Activated CD8-positive, alpha-beta memory T cell treated with anti-CD3 and anti-CD28 coated beads, Interleukin-2, amount 50 U/mL, for 24 hours (primary cell): ENCODE measurements around the gene FERMT2.
"Not testable (repeated sequence)": the region's sequence is repeated elsewhere in the genome, so short reads cannot be mapped to it uniquely, and the experiment has no call there.

Experiments used
- DNase-seq: peaks from one replicate; pipeline ENCODE4 v3.0.0-alpha.2; 2020; ENCODE audit errors: extremely low read depth

Gene FERMT2

GRCh38 chr14:52939427-52939826 lies 11.4 kb downstream of the FERMT2 start:
- DNase-seq, result no peak

- no peak for DNase-seq
Observed at GRCh38 chr14:52937869-52938268, 13.0 kb downstream of the FERMT2 start.

DNA sequence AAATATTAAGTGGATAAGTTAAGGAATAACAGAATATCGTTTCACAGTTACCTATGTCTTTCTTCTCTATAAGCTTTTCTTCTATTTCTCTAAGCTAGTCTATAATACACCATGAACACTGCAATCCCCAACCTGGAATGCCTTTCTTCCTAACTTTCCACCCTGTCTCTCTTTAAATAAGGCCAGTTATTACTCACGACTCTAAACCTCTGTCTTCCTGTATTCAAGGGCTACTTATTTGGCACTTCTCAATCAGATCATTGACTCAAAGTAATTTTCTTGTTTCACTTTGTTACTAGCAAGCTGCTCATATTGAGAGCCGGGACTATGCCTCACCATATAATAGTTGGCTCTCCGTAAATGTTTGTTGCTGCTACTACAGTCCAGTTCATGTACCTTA lies 13.5 kb downstream of the FERMT2 start:
- DNase-seq, result no peak

- DNase-seq, result no peak
Observed at GRCh38 chr14:52936437-52936836, 14.4 kb downstream of the FERMT2 start.

DNA sequence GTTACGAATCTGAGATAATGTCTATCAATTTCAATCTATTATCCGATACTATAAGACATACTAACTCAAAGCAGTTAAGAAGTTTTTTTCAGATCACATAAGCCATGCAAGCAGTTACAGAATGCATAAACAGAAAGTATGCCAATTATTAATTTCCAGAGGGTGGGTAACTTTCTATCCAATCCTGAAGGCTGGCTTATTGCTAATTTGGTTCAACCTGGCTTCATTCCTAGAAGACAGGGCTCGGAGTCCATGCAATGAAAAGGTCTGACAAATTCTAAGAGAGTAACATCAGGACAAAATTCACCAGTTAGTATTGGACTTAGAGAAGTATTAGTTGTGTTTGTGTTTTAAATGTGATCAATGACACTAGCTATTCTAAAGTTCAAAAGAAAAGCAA lies 15.0 kb downstream of the FERMT2 start:
- no peak for DNase-seq

- no peak for DNase-seq
Observed at GRCh38 chr14:52934762-52935161, 16.1 kb downstream of the FERMT2 start.

DNA sequence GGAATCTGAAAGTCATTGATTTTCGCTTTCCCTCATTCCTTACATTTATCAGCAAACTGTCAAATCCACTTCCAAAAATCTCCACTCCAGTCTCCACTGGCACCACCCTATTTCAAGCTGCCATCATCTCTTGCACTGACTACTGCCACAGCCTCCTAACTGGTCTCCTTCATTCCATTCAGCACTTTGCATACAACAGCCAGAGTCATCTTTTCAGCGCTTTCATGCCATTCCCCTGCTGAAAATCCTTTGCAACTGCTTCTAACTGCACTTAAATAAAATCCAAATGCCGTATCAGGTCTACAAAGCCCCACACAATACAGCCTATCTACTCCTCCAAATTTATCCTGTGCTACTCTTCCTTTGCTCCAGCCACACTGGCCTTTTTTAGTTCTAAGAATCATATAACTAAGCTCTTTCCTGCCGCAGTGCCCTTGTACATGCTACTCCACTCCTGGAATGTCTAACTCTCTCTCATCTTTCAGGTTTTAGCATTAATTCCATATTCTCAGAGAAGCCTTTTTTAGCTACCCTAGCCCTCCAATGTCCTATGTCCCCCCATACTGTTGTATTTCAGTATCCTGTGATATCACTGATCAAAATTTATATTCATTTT lies 21.6 kb downstream of the FERMT2 start:
- DNase-seq, result no peak

GRCh38 chr14:52926953-52927352 lies 23.9 kb downstream of the FERMT2 start:
- DNase-seq, result no peak

DNA sequence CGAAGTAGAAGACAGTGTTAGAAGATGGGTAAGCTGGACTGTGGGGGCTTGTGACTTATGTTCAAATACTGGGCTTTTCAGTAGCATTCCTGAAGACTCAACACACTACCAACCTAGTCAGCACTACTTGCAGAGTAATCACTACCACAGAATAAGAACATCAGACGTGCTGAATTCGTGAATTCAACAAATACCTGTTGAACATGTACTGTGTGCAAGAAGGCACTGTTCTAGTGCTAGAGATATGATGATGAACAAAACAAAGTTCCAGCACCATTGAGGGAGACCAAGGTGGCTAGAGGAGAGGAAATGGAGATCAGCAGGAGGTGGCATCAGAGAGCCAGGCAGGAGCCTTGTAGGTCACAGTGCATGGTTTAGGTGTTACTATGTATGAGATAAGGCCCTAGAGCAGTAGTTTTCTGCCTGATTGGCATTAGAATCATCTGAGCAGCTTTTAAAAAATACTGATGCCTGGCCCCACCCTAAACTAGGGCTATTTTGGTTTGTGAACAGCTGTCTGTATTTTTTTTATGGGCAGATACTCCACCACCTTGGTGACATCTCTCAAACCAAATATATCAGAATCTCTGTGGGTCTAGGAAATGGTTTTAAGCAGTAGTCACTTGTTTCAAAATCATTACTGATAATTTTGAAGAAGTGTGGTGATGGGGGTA lies 26.8 kb downstream of the FERMT2 start:
- no peak for DNase-seq

- no peak for DNase-seq
Observed at GRCh38 chr14:52922656-52923055, 28.2 kb downstream of the FERMT2 start.

DNA sequence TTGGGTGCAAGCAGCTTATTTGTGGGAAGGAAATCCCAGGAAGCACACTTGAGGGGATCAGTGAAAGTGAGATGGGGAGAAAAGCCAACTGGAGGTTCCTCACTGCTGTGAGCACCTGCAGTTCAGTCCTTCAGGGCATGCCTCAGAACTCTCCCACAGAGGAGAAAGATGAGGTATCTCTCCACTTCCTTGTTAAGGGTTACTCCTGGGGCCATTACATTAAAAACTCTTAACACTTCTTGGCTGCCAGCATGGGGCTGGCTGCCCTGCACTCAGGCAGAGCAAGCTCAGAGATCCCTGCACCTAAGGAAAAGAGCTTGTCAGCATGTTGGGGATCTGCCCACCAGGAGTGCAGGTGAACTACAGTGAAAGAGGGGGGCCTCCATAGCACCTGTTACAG lies 28.8 kb downstream of the FERMT2 start:
- no peak for DNase-seq

- DNase-seq, result not testable (repeated sequence)
Observed at GRCh38 chr14:52920411-52920810, 30.4 kb downstream of the FERMT2 start.

DNA sequence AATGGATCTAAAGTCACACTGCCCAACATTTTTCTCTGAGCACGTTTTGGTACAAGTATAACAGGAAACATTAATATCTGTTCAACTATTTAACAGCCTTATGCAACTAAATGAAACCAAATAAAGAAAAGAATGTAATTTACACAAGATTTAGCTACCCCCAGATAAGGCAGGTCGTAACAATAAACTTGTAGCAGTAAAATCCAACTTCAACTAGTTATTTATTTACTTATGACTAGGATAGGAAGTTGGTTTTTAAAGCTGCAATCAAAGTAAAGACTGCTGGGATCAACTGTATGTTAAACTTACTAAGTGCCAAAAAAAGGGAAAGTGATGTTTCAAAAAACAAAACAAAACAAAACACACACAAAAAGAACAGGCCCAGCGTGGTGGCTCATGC lies 30.9 kb downstream of the FERMT2 start:
- DNase-seq, result no peak

GRCh38 chr14:52918486-52918885 lies 32.4 kb downstream of the FERMT2 start:
- no peak for DNase-seq

GRCh38 chr14:52917735-52918134 lies 33.1 kb downstream of the FERMT2 start:
- no peak for DNase-seq

- no peak for DNase-seq
Observed at GRCh38 chr14:52914295-52914694, 36.6 kb downstream of the FERMT2 start.

DNA sequence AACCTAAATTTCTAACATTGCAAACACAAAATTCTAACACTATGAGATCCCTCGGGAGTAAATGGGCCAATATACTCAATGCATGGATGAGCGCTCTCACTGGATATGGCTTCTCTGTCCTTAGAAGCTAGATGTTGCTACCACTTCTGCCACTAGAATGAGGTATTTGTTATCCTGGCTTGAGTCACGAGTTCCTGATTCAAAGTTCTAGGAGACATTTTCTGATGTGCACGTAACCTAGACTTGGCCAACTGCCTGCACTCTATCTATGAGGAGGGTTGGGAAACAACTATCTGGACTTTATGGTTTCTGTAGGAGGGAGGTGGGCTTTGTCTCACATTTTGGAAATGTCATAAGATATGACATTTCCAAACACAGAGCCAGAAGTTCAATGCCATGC lies 37.6 kb downstream of the FERMT2 start:
- no peak for DNase-seq

DNA sequence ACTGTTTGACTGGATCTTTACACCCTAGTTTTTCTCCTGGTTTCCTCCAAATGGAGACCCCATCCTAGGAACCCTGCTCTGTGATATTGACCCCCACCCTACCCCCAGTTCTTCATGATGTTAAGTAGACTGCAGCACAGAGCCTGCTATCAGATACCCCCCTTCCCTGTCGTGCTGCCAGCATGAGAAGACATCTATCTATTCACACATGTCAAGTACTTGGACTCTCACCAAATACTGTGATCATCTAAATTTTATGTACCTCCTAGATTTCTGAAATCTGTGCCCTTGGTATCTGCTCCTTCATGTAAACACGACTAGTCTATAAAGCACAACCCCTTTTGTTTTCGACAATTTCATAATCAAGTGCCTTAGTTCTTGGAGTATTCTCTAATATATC lies 38.9 kb downstream of the FERMT2 start:
- no peak for DNase-seq

GRCh38 chr14:52910572-52910971 lies 40.3 kb downstream of the FERMT2 start:
- DNase-seq, result no peak

- no peak for DNase-seq
Observed at GRCh38 chr14:52907949-52908348, 42.9 kb downstream of the FERMT2 start.

DNA sequence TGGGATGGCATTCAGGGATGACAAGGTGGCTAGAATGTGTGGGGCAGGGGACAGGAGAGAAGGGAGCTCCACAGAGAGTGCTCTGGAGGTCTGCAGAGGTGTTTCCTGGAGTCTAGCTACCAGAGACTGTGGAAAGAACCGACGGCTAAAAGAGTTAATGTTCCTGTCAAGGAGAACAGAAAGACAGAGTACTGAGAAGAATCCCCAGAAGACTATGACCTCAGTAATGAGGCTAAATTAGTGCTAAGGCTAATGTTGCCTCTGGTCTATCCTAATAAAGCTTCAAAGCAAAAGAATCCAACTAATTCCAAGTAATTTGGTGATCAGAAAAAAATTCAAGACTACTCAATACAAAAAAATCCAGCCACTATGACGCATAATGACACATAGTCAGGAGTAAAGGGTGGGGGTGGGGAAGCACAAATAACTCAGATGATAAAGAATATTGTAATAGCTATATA lies 44.7 kb downstream of the FERMT2 start:
- DNase-seq, result no peak

DNA sequence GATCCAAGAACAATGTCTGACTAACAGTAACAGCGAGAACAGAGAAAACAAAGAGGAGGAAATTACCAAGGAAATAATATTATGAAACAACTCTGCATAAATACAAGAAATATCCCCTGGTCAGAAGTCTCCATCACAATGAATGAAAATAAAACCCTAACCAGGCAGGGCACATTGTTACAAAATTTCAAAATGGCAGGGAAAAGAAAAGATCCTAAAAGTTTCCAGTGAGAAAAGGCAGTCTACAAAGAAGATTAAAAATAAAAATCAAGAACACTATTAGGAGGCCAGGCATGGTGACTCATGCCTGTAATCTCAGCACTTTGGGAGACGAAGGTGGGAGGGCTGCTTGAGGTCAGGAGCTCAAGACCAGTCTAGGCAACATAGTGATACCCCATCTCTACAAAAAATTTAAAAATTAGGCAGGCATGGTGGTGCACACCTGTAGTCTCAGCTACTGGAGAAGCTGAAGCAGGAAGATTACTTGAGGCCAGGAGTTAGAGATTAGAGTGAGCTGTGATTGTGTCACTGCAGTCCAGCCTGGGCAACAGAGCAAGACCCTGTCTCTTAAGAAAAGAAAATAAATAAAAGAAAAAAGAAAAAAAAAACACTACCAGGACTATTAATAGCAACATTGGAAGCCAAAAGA lies 47.8 kb downstream of the FERMT2 start:
- no peak for DNase-seq

- no peak for DNase-seq
Observed at GRCh38 chr14:52901357-52901980, 49.4 kb downstream of the FERMT2 start.
